ENCODE results near the gene CHN2.

Gene CHN2

GRCh38 chr7:29150856-29151255 is 43.7 kb upstream of the CHN2 start:
- H3K4me3 ChIP-seq (ENCODE audit: low read depth, low read length) = no peak overlapping the region
- no peak for TF ChIP-seq CTCF (IDR thresholded peaks at IDR 0.05; ENCODE audit: borderline replicate concordance, insufficient read depth, low read depth, low read length)

- TF ChIP-seq CTCF (IDR thresholded peaks at IDR 0.05; ENCODE audit: borderline replicate concordance, insufficient read depth, low read depth, low read length) = no peak
- no peak overlapping the region for H3K4me3 ChIP-seq (ENCODE audit: low read depth, low read length)
Observed at GRCh38 chr7:29154076-29154475, 40.5 kb upstream of the CHN2 start.

- TF ChIP-seq CTCF (IDR thresholded peaks at IDR 0.05; ENCODE audit: borderline replicate concordance, insufficient read depth, low read depth, low read length) = no peak
- no peak overlapping the region for H3K4me3 ChIP-seq (ENCODE audit: low read depth, low read length)
Observed at GRCh38 chr7:29156907-29157452, 37.6 kb upstream of the CHN2 start.

- no peak overlapping the region for H3K4me3 ChIP-seq (ENCODE audit: low read depth, low read length)
- no peak for TF ChIP-seq CTCF (IDR thresholded peaks at IDR 0.05; ENCODE audit: borderline replicate concordance, insufficient read depth, low read depth, low read length)
Observed at GRCh38 chr7:29158795-29159423, 35.7 kb upstream of the CHN2 start.

- H3K4me3 ChIP-seq (ENCODE audit: low read depth, low read length) = no peak overlapping the region
- TF ChIP-seq CTCF (IDR thresholded peaks at IDR 0.05; ENCODE audit: borderline replicate concordance, insufficient read depth, low read depth, low read length) = no peak
Observed at GRCh38 chr7:29160080-29160479, 34.5 kb upstream of the CHN2 start.

- TF ChIP-seq CTCF (IDR thresholded peaks at IDR 0.05; ENCODE audit: borderline replicate concordance, insufficient read depth, low read depth, low read length) = no peak
- no peak overlapping the region for H3K4me3 ChIP-seq (ENCODE audit: low read depth, low read length)
Observed at GRCh38 chr7:29161231-29161630, 33.3 kb upstream of the CHN2 start.

- H3K4me3 ChIP-seq (ENCODE audit: low read depth, low read length) = no peak overlapping the region
- no peak for TF ChIP-seq CTCF (IDR thresholded peaks at IDR 0.05; ENCODE audit: borderline replicate concordance, insufficient read depth, low read depth, low read length)
Observed at GRCh38 chr7:29162577-29162976, 32.0 kb upstream of the CHN2 start.
